ENCODE data around the gene ADCY2.
A peak's percentile ranks its signal among the peaks of the same experiment; 100 is the strongest.

- TF ChIP-seq POLR2A (IDR thresholded peaks at IDR 0.05; ENCODE audit: low read depth, low read length) = peak; percentile 93
- peak; percentile 85 for TF ChIP-seq POLR2AphosphoS5 (IDR thresholded peaks at IDR 0.05; ENCODE audit: low read depth, low read length)
- TF ChIP-seq TAF1 (IDR thresholded peaks at IDR 0.05; ENCODE audit: borderline replicate concordance, low read depth, low read length) = no peak
Measured at GRCh38 chr5:7868773-7869473, 473.0 kb downstream of the ADCY2 start, which contains the start of the genes FASTKD3 and MTRR.

Data from GM12892 (cell line).